HEK293T (cell line): ENCODE data around the gene TOB1.

Source experiments
- CTCF ChIA-PET: fragments of 350-600 bp; formaldehyde crosslinking; extraction: SDS; loops from one replicate; lab custom pipeline; 2021; ENCODE audit warnings: antibody characterized with exemption, inconsistent platforms; lab: Yijun Ruan, JAX
- POLR2A ChIA-PET: fragments of 350-600 bp; formaldehyde crosslinking; extraction: SDS; loops from one replicate; lab custom pipeline; 2020; ENCODE audit warnings: antibody characterized with exemption, inconsistent platforms; lab: Yijun Ruan, JAX
- DNase-seq: peaks from one replicate; pipeline ENCODE4 v3.0.0; 2012; ENCODE audit warnings: mixed read lengths; ENCODE audit errors: extremely low spot score
- ARNT ChIP-seq: fragments of 450-650 bp; IDR thresholded peaks from 2 replicates; pipeline ENCODE4 v1.6.1; 2017; ENCODE audit warnings: mild to moderate bottlenecking
- BHLHE40 ChIP-seq: fragments of 450-650 bp; IDR thresholded peaks from 2 replicates; pipeline ENCODE4 v1.6.1; 2016; ENCODE audit warnings: mild to moderate bottlenecking, moderate library complexity, borderline replicate concordance
- CTBP1 ChIP-seq: fragments of 450-650 bp; IDR thresholded peaks from 2 replicates; pipeline ENCODE4 v1.6.1; 2016; ENCODE audit warnings: borderline replicate concordance
- ELF4 ChIP-seq: fragments of 450-650 bp; IDR thresholded peaks from 2 replicates; pipeline ENCODE4 v1.6.1; 2017; ENCODE audit warnings: antibody characterized with exemption
- FOXA1 ChIP-seq: fragments of 450-650 bp; IDR thresholded peaks from 2 replicates; pipeline ENCODE4 v1.6.1; 2016; ENCODE audit warnings: mild to moderate bottlenecking
- FOXK2 ChIP-seq: fragments of 450-650 bp; IDR thresholded peaks from 2 replicates; pipeline ENCODE4 v1.6.1; 2016; ENCODE audit warnings: mild to moderate bottlenecking
- FOXM1 ChIP-seq: fragments of 450-650 bp; IDR thresholded peaks from 2 replicates; pipeline ENCODE4 v1.6.1; 2017; ENCODE audit warnings: mild to moderate bottlenecking, borderline replicate concordance
- HDGF ChIP-seq: fragments of 450-650 bp; IDR thresholded peaks from 2 replicates; pipeline ENCODE4 v1.6.1; 2017; ENCODE audit warnings: antibody characterized with exemption, borderline replicate concordance
- L3MBTL2 ChIP-seq: fragments of 450-650 bp; conservative IDR thresholded peaks from 2 replicates; pipeline ENCODE4 v1.6.1; 2016; ENCODE audit warnings: mild to moderate bottlenecking
- LEF1 ChIP-seq: fragments of 450-650 bp; IDR thresholded peaks from 2 replicates; pipeline ENCODE4 v1.6.1; 2017; ENCODE audit warnings: mild to moderate bottlenecking, borderline replicate concordance
- NFRKB ChIP-seq: fragments of 450-650 bp; IDR thresholded peaks from 2 replicates; pipeline ENCODE4 v1.6.1; 2016; ENCODE audit warnings: mild to moderate bottlenecking, moderate library complexity
- SP1 ChIP-seq: fragments of 450-650 bp; IDR thresholded peaks from 2 replicates; pipeline ENCODE4 v1.6.1; 2017
- SUZ12 ChIP-seq: fragments of 450-650 bp; IDR thresholded peaks from 2 replicates; pipeline ENCODE4 v1.6.1; 2016; ENCODE audit warnings: mild to moderate bottlenecking
- TARDBP ChIP-seq: fragments of 450-650 bp; IDR thresholded peaks from 2 replicates; pipeline ENCODE4 v1.6.1; 2016
- ZNF384 ChIP-seq: fragments of 450-650 bp; IDR thresholded peaks from 2 replicates; pipeline ENCODE4 v1.6.1; 2016
- TF ChIP-seq, protein P1 (sequence below): fragments of 450-650 bp; IDR thresholded peaks from 2 replicates; pipeline ENCODE4 v1.6.1; 2016

TOB1 gene

DNA sequence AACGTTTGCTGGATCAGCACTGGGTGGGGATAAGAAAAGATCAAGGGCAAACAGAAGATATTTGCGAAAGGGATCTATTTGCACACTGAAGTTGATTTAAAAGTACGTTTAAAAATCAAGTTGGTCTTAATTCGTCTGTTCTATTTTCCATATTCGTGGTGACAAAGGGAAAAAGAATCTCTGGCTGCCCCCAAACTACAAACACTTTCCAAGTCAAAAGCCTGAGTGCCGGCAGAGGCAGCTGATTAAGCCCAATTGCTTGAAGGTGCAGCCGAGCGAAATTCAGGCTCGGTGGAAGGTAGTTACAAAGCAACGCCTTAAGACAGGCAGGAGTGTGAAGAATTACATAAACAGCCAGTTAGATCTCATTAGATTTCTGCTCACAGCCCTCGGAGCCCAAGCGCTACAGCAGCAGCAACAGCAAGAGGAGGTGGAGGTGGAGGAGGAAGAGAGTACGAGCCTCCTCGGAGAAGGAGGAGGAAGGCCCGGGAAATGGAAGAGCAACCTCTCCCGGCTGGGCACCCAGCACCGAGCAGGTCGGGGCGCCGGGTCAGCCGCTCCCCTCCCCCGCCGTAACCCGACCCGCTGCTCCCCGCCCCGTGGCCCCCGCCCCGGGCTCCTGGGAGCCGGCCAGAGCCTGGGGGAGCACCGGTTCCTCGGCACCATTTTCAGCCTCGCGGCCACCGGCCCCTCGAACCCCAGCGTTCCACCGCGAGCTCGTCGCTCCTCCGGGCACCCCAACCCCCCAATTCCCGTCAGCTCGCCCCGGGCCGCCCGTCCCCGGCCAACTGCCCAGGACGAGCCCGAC, 890 bp downstream of the TOB1 start:
- no peak for TF ChIP-seq ARNT
- no peak for TF ChIP-seq FOXA1
- TF ChIP-seq, protein P1, sequence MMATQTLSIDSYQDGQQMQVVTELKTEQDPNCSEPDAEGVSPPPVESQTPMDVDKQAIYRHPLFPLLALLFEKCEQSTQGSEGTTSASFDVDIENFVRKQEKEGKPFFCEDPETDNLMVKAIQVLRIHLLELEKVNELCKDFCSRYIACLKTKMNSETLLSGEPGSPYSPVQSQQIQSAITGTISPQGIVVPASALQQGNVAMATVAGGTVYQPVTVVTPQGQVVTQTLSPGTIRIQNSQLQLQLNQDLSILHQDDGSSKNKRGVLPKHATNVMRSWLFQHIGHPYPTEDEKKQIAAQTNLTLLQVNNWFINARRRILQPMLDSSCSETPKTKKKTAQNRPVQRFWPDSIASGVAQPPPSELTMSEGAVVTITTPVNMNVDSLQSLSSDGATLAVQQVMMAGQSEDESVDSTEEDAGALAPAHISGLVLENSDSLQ, result peak; percentile 37
- no peak for TF ChIP-seq ELF4
- TF ChIP-seq FOXM1, result no peak
- no peak for TF ChIP-seq SP1
- POLR2A ChIA-PET, result interaction anchor here (1.0 to 5.5 kb wide), 26 partner anchors 10 to 323 kb away, joined by 3 to 93 read pairs (median 8); partner anchors contain the start of gene NME2
- CTCF ChIA-PET, result interaction anchor here (0.9 to 3.5 kb wide), 4 partner anchors 10 to 84 kb away, joined by 4 to 13 read pairs (median 8); no protein-coding TSS in a partner anchor
- DNase-seq, result no peak

DNA sequence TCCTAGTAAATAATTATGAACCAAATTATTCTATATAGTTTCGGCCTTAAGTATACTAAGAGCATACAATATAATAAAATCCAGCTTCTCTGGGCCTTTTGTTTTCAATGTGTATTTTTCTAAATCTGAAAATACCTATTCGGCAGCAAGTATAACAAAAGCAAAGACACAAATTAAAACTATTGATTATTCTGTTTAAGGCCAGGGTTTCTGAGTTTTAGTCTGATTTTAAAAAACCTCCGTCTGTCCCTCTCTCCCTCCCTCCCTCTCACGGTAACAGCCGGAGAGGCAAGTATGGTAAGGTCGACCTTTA, 1.5 kb downstream of the TOB1 start:
- CTCF ChIA-PET, result interaction anchor here (0.9 to 3.5 kb wide), 3 partner anchors 9 to 84 kb away, joined by 4 to 11 read pairs (median 4); no protein-coding TSS in a partner anchor
- no peak for TF ChIP-seq SP1
- TF ChIP-seq TARDBP, result no peak
- no peak for TF ChIP-seq FOXK2
- no peak for TF ChIP-seq ARNT
- TF ChIP-seq FOXA1, result no peak
- no peak for TF ChIP-seq BHLHE40
- no peak for TF ChIP-seq ZNF384
- no peak for TF ChIP-seq FOXM1
- no peak for TF ChIP-seq ELF4
- TF ChIP-seq CTBP1, result no peak
- TF ChIP-seq NFRKB, result no peak
- no peak for TF ChIP-seq SUZ12
- no peak for TF ChIP-seq HDGF
- no peak for TF ChIP-seq L3MBTL2
- TF ChIP-seq, protein P1, result no peak
- no peak for TF ChIP-seq LEF1
- DNase-seq, result no peak
- POLR2A ChIA-PET, result interaction anchor here (1.4 to 5.5 kb wide), 10 partner anchors 12 to 102 kb away, joined by 3 to 93 read pairs (median 24); no protein-coding TSS in a partner anchor

DNA sequence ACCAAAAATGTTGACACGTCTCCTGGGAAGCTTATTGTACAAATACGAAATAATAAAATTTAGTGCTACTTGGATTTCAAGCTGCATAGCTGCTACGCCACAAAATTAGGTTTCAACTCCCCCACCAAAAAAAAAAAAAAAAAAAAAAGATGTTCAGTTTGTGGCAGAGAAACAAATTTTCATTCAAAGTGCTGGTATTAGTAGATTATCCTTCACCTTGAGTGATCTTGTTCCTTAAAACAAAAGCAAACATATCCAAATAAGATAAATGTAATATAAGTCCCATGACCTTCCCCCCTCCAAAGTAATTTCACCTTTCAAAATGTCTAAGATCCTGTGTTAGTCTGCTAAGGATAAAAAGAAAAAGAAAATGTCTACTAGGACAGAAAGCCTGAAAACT, 2.2 kb downstream of the TOB1 start:
- ChIA-PET CTCF (interaction anchor here (0.5 to 3.7 kb wide), 13 partner anchors 11 to 114 kb away, joined by 3 to 32 read pairs (median 4); no protein-coding TSS in a partner anchor), POLR2A (interaction anchor here (0.9 to 5.5 kb wide), 6 partner anchors 11 to 90 kb away, joined by 3 to 93 read pairs (median 8); no protein-coding TSS in a partner anchor)
- no peak for DNase-seq
- TF ChIP-seq ELF4 (no peak), ZNF384 (peak; percentile 56), BHLHE40 (no peak)

DNA sequence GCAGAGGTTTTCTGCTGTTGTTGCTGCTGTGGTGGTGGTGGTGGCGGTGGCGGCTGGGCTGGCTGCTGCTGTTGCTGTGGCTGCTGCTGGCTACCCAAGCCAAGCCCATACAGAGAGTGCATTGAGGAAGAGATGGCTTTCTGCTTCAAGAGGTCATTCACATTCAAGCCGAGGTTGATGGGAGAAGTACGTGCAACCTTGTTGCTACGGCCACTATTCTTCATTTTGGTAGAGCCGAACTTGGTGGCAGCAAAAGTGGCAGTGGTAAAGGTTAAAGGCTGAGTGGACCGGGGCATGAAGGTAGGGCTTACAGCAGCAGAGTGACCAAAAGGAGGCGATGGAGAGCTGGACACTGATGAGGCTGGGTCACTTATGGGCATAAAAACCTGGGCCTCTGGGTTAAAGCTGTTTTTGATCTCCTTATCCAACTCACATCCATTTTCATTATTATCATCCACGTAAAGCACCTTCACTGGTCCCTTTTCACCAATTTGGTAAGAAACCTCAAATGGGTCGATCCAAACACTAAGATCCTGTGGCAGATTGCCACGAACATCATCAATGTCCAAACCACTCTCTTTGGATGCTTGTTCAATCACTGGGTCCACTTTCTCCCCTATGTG, 2.8 kb downstream of the TOB1 start:
- no peak for TF ChIP-seq ELF4
- TF ChIP-seq, protein P1, result no peak
- no peak for TF ChIP-seq NFRKB
- POLR2A ChIA-PET, result interaction anchor here (0.9 to 5.5 kb wide), 6 partner anchors 10 to 91 kb away, joined by 3 to 93 read pairs (median 8); no protein-coding TSS in a partner anchor
- CTCF ChIA-PET, result interaction anchor here (0.5 to 3.7 kb wide), 13 partner anchors 10 to 114 kb away, joined by 3 to 32 read pairs (median 4); no protein-coding TSS in a partner anchor
- DNase-seq, result peak; percentile 35

DNA sequence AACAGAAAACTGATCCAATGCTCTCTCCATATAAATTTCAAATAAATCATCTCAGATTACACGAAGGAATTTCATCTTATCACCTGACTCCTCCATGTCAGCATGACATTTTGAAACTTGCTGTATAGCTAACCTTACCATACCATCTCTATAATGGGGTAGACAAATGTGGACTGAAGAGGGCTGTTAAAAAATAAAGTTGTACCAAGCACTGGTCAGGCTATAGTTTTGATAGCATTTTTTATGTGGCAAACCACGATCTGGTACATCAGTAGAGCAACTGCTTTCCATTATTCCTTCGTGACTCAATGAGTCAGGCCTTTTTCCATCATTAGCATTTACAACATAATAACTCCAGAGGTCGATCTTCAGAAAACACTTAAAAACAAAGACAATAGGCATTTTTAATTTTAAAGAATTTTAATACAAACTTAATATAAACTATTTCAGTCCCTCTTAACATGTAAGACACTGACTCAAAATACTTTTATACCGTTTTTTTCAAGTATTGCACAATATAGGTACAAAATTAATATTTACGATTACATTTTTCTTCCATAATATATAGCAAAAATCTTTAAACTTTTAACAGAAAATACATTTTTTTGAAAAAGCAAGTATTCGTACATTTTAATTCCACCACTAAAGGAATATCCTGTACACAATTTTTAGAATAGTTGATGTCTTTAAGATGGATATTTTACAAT, 4.2 kb downstream of the TOB1 start:
- CTCF ChIA-PET, result interaction anchor here (0.6 to 3.7 kb wide), 6 partner anchors 9 to 139 kb away, joined by 3 to 32 read pairs (median 10); no protein-coding TSS in a partner anchor
- DNase-seq, result no peak
- TF ChIP-seq HDGF, result no peak
- TF ChIP-seq, protein P1, result peak; percentile 63
- POLR2A ChIA-PET, result interaction anchor here (1.5 to 3.0 kb wide), 3 partner anchors 9 to 92 kb away, joined by 5 to 12 read pairs (median 9); no protein-coding TSS in a partner anchor
